Measurements from ENCODE around the gene SLX4.
"Not testable (repeated sequence)": the region's sequence is repeated elsewhere in the genome, so short reads cannot be mapped to it uniquely, and the experiment has no call there.

SLX4 gene

DNA sequence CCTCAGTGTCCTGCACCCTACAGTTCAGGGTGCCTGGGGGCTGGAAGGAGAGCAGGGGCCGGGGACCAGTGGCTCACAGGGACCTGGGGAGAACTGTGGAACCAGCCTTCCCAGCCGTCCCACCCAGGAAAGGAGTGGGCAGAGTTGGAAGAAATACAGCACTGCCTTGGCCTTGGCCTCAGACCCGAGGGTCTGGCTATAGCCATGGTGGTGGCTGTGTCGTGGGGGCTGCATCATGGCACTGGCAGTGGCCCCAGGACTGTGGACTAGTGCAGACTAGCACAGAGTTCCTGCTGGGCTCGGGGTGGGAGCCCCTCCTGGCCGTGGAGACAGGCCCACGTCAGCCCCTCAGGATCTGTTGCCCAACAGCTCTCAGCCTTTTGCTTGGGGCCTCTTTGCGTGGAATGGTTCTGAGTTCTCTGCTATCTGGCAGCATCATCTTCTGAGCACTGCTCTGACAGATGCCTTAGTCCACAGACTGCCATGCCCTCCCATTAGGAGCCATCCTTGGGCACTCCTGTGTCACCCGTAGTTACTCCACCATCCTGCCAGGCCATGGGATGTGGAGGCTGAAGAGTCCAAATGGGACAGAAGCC, 30.5 kb upstream of the SLX4 start:
- DNase-seq, result no peak

DNA sequence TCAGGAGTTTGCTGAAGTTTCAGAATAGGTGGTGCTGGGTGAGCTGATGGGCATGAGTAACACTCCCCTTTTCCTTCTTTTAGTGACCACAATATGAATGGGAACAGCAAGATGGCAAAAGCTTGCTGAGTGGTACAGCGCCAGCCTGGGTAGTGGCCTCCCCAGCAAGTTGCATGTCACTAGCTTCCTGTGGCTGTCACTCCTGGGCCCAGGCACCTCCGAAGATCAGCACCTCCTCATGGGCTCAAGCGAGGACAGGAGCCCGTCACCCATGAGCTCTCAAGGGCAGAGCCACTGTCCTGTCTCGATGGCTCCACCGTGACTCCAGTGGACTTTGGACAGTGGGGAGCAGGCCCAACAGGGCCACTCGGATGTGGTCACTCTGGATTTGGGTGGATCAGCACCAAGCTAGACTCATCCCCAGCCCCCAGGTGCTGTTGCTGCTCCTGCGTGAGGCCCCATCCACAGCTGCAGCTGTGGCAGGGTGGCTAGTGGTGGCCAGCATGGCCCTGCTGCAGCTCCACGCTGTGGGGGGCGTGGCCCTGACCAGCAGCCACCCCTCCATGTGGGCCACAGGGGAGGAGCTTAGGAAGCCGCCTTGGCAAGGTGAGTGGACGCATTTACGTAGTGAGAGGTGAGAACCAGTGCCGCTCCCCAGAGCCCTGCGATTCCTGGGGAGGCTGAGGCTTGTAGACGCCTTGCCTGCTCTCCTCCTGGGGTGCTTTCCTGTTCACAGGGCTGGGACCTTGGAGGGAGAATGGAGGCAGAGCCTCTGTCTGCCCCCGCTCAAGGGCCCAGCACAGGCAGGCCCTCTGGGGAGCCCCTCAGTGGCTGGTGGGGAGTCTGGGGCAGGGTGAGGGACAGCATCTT, 29.5 kb upstream of the SLX4 start:
- no peak for DNase-seq

DNA sequence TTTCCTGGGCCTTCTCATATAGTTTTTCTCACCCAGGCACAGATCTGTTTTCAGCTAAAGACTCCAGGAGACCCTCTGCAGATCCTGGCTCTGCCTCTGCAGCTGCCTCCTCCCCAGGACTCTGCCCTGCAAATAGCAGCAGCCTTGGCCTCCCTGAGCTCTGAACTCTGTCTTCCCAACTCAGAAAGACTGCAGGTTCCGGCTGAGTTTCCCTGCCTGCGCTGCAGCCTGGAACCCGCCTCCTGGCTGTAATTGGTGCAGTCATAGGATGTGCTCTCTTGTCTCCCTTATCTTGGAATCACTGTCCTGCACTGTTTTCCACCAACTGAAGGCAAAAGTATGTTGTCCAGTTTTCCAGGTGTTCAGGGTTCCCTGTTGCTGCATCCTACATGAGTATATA, 28.8 kb upstream of the SLX4 start:
- DNase-seq, result no peak

DNA sequence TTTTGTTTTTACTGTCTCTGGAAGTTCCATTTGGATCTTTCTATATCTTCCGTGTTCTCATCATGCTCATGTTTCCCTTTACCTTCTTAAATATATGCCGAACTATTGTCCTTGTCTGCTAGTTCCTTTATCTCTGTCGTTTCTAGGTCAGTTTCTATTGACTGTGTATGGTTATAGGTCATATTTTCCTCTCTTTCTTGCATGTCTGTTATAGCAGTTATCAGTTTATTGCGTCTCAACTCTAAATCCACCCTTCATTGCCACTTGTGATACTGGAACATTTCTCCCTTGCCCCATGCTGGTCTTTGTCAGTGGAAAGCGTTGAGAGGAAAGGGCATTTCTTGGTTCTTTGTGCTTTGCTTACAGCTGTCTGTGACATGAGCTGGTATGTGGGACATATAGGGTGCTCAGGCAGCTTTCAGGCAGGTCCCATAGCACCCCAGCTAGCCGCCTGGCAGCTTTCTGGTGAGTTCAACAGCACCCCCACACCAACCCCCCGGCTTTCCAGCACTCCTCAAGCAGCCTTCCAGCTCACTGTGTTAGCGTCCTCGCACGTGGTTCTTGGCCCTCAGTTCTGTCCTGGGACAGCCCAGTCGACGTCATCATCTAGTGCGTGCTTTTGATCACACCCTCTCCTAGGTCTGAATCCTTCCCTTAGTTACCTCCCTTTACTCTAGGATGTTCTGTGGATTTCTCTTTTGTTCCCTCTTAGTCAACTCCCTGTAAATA, 27.7 kb upstream of the SLX4 start:
- DNase-seq, result no peak

DNA sequence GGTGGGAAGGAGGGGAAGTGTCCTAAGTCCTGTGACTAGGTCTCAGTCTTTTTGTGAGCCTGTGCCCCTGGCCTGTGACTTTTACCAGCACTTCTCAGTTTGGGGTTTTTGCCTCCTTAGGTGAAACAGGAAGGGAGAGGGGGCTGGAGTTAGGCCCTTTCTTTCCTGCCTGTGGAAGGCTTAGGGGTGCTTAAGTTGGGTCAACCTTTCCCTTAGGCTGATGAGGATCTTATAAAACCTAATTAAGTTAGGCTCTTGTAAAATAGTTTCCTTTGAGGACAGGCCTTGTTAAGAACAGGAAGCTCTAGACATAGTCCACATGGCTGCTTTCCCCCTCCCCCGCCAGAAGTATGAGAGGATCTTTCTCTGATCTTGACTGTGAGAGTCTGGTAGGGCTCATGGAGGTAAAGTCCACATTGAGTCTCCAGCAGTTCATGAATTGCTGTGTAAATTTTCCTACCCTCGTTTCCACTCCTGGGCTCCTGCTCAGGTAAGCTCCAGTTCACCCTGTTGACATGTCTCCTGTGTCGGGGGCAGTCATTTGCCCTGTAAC, 26.0 kb upstream of the SLX4 start:
- peak; percentile 67 for DNase-seq

DNA sequence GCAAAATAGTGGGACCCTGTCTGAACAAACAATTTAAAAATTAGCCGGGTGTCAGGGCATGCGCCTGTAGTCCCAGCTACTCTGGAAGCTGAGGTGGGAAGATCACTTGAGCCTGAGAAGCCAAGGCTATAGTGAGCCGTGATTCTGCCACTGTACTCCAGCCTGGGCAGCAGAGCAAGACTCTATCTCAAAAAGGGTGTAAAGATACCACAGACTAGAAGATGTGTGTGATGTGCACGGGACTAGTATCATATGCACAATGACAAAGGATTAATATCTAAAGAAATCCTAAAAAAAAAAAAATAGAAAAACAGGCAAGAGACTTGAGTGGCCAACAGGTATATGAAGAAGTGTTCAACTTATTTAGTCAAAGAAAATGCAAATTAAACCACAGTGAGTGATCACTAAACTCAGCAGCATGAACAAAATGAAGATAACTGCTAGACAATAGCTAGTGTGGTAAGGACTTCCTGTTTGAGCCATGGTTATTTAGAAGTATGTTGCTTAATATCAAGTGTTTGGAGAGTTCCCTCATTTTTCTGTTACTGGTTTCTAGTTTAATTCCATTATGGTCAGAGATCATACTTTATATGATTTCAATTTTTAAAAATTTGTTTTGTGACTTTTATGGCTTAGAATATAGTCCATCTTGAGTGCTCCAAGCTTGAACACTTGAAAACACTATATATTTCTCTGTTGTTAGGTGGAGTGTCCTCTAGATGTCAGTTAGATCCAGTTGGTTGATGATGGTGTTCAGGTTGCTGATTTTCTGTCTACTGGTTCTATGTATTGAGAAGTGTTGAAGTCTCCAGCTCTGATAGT, 14.7 kb upstream of the SLX4 start:
- DNase-seq, result peak; percentile 76

DNA sequence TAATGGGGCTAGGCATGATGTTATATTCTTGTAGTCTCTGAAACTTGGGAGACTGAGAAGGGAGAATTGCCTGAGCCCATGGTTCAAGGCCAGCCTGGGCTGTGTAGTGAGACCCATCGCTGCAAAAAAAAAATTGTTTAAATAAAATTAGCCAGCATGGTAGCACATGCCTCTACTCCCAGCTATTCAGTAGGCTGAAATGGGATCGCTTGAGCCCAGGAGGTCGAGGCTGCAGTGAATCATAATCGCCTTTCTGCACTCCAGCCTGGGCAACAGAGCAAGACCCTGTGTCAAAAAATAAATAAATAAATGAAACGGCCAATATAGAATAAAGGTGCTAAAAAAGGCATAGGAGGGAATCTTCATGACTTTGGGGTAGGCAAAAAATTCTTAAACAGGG, 13.9 kb upstream of the SLX4 start:
- DNase-seq, result no peak

DNA sequence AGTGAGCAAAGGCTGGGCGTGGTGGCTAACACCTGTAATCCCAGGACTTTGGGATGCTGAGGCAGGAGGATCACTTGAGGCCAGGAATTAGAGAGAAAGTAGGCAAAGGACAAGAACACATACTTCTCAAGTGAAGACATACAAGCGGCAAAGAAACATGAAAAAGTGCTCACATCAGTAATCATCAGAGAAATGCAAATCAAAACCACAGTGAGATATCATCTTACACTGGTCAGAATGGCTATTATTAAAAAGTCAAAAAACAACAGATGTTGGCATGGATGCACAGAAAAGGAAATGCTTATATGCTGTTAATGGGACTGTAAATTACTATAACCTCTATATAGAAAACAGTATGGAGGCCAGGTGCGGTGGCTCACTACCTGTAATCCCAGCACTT, 12.2 kb upstream of the SLX4 start:
- DNase-seq, result no peak

DNA sequence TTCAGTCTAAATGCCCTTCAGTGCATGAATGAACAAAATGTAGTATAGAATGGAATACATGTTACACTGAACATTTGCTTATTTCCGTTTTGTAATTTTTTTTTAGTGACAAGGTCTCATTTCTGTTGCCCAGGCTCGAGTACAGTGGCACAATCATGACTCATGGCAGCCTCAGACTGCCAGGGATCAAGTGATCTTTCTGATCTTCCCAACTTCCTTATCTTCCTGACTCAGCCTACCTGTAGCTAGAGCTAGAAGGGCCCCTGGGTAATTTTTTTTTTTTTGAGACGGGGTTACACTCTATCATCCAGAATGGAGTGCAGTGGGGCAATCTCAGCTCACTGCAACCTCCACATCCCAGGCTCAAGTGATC, 7.3 kb upstream of the SLX4 start:
- peak; percentile 28 for DNase-seq

DNA sequence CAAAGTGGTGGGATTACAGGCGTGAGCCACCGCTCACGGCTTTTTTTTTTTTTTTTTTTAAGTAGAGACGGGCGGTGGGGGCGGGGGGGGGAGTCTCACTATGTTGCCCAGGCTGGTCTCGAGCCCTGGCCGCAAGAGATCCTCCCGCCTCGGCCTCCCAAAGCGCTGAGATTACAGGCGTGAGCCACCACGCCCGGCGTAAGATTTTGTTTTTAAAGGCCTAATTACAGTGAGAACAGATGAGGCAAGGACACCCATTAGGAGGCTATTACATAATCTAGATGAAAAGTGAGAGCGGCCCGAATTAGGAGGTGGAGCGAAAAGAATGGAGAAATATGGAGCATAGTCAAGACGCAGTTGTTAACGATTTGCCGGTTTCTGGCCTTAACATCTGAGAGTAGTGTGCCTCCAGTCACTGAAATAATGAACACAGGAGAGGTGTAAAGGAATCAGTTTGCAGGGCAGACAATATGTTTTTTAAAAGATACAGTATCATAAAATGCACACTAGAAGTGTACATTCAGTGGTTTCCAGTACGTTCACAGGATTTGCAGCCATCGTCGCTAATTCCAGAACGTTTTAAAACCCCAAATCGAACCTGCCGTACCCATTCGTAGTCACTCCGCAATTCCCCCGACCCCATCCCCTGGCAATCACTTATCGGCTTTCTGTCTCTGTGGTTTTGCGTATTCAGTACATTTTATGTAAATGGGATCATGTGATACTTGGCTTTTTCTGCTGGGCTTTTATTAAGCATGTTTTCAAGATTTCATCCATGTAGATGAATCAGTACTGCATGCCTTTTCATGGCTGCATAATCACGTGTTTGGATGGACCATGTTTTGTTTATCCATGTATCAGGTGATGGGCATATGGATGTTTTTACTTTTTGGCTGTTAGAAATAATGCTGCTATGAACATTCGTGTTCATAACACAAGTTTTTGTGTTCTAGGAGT, 1.4 kb upstream of the SLX4 start:
- DNase-seq, result no peak

DNA sequence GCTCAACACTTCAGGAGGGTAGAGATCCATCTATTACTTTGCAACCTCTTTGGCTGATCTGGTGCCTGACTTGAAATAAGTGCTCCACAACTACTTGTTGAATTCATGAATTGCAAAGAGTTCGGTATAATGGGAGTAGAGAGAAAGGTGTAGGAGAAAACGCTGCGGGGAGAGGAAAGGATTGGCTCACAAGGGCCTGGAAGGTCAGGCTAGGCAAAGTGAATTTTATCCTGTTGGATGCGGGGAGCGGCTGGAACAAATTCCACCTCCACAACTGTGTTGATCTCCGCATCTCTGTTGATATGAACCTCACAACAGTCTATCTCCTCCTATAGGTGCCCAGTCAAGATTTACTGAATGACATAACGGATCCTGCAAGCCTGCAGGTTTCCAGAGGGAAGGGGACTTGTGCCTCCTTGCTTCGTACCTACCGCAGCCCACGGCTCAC, 684 bp downstream of the SLX4 start:
- peak; percentile 36 for DNase-seq

DNA sequence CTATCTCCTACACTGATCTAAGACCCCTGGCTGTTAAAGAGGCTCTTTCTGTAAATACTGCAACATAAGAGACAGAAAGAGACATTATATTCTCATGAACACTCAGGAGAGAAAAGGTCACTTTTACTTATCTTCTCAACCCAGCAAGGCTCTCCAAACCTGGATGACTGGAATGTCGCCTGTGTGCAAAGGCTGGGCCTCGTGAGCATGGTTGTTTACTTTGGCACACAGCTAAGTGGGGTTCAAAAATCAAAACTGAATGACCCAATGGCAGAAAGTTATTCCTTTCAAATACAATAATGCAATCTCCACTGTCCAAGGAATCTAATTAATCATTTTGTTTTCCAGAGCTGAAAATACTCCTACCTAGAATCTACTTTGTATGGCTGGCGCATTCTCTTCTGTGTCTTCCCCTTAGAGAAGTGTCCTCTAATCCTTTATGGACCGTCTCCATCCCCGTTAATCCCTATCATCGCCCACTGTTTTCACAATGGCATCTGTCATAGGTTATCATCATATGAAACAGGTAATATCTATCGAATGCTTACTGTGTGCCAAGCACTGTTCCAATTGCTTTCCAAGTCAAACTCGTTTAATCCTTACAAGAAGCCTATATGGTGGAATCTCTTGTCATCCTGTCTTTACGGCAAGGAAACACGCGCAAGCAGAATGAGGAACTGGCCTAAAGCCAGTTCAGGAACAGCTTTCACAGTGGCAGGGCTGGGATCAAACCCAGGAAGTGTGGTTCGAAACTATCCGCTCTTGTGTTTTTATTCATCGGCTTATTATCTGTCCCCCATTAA, 1.3 kb downstream of the SLX4 start:
- DNase-seq, result peak; percentile 44

DNA sequence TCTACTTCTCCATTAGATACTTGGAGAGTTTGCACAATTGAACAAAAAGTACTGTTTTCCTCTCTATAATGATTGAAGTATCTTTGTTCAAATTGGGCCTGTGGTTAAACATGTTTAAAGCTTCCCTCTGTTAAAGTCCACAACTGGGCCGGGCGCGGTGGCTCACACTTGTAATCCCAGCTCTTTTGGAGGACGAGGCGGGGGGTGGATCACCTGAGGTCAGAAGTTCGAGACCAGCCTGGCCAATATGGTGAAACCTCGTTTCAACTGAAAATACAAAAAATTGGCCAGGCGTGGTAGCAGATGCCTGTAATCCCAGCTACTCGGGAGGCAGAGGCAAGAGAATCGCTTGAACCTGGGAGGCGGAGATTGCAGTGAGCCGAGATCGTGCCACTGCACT, 2.4 kb downstream of the SLX4 start:
- DNase-seq, result not testable (repeated sequence)

DNA sequence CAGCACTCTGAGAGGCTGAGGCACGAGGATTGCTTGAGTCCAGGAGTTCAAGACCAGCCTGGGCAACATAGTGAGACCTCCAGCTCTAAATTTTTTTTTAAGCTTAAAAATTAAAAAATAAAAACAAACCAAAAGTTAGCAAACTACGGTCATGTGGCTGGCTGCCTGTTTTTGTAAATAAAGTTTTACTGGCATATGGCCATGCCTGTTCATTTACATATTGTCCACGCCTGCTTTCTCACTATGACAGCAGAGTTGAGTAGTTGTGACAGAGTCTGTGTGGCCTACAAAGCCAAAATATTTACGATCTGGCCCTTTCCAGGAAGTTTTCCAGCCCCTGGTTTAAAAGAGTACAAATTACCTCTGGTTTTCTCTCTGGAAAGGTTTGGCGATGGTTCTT, 3.3 kb downstream of the SLX4 start:
- no peak for DNase-seq

DNA sequence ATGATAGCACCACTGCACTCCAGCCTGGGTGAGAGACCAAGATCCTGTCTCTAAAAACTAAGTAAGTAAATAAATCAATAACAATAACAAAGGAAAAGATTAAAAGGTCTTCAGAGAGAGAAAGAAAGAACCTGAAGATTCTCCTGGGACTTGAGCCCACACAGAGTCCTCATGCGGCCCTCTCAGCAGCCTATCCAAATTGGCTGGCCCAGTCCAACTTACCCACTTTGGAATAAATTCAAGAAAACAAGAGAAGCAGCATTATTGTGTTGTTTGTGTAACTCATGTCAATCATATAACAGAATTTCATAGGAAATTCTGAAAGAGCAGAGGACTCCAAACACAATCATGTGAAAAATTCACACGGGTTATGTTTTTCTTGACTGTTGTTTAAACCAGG, 3.8 kb downstream of the SLX4 start:
- DNase-seq, result no peak

DNA sequence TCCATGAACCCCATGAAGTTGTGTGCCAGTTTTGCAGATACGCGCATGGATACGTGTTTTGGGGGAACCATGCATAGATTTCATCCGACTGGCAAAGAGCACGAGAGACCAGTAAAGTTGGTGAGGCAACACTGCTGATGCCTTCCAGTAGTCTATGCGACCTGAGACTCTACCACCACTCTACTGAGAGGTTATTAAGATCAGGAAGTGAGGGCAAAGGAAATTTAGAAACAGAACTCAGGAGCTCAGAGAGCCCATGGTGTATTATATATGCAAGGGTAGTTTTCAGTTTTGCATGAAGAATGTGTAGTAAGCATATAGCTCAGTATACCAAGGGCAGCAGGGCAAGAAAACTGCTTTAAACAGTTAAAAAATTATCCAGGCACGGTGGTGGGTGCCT, 4.2 kb downstream of the SLX4 start:
- no peak for DNase-seq

DNA sequence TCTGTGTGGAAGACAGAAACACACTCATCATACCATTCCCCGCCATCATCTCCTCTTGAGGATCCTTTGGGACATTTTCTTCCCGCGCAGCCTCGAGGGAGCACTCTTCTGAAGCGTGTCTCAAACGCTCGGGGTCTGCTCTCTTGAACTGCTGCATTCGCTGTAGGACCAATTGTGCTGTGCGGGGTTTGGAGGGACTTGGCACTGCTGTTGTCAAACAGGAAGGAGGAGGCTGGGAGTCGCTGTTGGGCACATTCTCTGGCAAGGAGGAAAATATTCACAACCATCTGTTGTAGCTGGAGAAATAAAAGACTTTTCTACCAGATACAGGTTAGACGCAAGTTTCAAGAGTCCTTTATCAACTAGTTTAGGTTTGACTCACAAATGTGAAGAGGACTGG, 5.0 kb downstream of the SLX4 start:
- DNase-seq, result no peak

DNA sequence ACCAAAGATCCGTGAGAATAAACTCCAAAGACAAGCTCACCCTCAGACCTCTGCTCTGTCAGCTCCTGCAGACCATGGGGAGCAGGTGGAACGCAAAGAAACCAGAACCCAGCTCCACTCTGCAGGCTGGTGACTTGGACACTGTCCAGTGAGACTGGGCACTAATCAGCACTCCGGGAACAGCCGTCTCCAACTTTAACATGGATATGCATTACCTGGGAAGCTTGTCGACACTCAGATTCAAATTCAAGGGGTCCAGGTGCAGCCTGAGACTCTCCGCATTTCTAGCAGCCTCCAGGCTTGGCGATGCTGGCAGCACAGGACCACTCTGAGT, 9.1 kb downstream of the SLX4 start:
- DNase-seq, result no peak

DNA sequence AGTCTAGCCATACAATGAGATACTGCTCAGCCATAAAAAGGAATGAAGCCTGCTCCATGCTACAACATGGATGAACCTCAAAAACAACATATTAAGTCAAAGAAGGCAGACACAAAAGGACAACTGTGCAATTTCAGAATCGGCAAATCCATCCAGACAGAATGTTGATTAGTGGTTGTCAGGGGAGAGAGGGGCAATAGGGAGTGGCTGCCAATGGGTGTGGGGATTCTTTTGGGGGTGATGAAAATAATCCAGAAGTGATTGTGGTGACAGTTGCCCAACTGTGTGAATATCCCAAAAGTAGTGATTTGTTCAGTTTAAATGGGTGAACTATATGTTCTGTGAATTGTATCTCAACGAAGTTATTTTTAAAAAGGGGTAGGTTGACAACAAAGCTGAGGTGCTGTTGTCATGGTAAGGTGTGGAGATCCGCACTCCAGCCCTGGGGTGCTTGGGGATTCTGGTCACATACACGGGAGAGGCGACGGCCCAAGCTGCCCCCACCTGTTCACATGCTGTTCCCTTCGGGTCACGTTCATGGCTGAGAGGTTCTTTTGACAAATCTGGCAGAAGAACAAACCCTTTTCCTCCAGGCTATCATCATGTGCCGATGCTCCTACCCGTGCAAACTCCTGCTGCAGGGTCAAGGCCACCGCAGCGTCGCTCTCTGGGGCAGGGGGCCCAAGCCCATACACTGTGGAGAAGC, 9.6 kb downstream of the SLX4 start:
- no peak for DNase-seq

DNA sequence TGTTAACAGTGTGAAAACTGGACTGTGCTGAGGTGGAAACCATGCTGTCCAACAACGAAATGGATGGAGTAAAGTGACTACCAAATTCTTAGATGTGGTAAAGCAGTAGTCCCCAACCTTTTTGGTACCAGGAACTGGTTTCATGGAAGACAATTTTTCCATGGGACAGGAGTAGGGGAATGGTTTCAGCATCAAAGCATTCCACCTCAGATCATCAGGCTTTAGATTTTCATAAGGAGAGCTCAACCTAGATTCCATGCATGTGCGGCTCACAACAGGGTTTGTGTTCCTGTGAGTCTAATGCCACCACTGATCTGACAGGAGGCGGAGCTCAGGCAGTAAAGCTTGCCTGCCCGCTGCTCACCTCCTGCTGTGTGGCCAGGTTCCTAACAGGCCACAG, 11.5 kb downstream of the SLX4 start:
- DNase-seq, result no peak

Data from hematopoietic multipotent progenitor cell treated with erythropoietin and hydrocortisone succinate and interleukin-3 and kit ligand, for 6 days (in vitro differentiated cells).